Renal cortical epithelial cell (primary cell): ENCODE results near the gene KRT2. TPM values are rescaled to one million over a fixed set of nuclear protein-coding genes. Genes with fewer than 3 reads are reported as not detected.

ENCODE experiments used
- DNase-seq: peaks from one replicate; pipeline ENCODE4 v3.0.0-alpha.2; 2011; ENCODE audit warnings: low read depth
- total RNA-seq: library from RNA; depleted of rRNA; stranded (reverse); fragments of >200 nt; gene quantifications from 2 replicates; pipeline ENCODE4 v1.2.3, GENCODE V29; 2014

The KRT2 gene
- not detected in 2 replicates for total RNA-seq

DNA sequence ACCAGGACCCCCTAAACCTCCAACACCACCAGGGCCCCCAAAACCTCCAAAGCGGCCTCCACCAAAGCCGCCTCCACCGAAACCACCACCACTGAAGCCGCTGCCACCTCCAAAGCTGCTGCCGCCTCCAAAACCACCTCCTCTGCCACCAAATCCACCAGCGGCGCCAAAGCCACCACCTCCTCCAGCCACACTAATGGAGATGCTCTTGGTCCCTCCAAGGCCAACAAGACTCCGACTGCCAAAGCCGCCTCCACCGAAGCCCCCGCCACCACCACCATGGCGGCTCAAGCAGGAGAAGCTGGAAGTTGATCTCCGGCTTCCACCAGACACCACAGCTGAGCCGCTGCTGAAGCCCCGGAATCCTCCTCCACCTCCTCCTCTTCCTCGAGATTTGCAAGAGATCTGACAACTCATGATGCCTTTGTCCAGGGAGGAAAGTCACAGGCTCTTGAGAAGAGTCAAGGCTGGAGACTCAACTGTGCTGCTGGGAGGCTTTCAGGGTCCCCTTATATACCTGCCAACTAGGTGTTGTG, at the start of gene KRT2:
Gene KRT2, minus strand, starts transcription at position 486 of the 536 bp plus-strand sequence. Its CDS starts 69 bp downstream, at position 417.
- no peak for DNase-seq

DNA sequence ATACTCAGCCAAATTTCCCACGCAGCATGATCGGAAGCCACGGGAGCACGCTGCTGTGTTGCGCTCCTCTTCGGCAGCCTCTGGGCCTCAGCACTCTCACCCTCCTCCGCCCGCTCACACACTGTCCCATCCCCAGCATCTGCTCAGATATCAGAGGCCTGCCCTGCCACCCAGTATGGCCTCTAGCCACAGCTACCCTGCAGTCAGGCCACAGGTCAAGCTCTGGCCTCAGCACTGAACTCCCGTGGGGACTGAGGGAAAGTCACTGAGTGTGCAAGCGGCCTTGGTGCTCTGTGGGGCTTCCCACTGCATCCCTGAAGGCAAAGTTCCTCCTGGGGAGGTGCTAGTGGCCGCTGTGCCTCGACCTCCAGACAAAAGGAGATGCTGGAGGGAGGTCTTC, 49.3 kb upstream of the KRT2 start:
- DNase-seq: no peak

DNA sequence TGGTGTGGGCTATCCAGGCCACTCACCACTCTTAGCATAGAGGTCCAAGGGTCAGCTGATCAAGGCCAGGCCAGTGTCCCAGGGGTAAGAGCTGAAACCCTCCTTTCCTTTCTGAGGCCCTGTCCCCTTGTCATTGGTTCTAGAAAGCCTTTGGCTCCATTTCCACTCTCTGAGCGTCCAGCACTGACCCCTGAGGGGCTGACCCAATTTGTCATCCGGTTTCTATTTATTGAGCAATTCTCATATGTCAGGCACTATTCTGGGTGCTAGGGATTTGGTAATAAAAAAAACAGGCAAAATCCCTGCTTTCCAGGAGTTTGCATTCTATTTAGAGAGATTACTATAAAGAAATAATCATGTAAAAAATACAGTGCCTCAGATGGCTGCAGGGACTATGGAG, 47.9 kb upstream of the KRT2 start:
- no peak for DNase-seq

DNA sequence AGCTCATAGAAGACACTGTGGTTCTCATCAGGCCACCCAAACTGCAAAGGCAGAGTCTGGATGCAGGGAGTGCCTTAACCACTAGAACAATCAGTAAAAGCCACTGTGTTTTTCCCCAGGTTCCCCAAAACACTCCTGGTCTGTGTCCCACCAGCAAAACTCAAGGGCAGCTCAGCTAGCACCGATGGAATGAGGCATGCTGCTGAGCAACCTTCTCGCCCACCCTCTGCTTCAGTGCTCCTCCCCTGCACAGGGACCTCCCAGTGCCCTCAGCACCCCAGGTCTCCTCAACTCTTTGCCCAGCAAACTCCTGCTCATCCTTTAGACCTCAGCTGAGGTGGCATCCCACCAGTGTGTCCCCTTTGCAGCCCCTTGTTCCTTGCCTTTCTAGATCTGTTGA, 47.4 kb upstream of the KRT2 start:
- no peak for DNase-seq

DNA sequence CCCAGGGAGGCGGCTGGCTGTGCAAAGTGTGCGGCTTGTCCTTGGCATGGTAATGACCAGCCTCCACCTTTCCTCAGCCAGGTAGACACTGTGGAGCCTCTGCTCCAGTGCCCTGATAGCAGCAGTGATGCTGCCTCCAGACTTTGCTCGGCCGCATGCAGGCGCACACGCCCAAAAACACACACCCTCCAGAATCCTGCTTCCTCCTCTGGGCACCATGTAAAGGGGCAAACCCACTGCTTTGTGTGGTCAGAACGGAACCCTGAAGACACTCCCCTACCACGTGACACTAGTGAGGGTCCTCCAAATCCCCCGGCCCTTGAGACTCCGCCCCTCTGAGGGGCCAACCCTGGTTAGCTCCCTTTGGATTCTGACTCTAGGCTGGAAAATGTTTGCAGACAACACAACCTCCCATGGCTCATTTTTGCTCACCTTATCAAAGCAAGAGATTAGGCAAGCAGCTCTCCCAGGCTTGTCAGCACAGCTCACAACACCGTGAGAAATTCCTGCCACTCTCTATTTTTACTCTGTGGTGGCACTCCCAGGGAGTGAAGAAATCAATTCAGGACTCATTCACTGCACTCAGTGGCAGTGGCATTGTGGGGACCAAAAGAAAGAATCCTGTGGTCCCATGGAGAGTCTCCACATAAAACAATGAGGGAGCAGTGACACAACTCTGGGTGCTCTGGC, 46.8 kb upstream of the KRT2 start:
- no peak for DNase-seq

DNA sequence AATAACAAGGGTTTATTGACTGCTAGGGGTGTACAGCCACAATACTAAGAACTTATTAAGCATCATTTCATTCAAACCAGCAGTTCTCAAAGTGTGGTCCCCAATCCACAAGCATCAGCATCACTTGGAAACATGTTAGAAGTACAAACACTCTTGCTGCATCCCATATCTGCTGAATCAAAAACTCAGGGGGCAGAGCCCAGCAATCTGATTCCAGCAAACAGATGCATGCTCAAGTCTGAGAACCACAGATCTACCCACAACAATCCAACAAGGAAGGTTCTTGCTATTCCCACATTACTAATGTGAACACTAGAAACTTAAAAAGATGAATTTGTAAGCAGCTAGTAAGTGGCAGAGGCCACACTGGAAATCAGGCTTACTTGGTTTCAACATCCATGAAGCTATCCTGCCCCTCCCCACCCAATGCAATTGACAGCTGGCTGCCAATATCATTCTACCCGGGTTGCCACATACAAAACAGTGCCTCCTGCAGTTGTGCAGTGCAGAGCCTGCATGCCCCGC, 45.1 kb upstream of the KRT2 start:
- DNase-seq: no peak

DNA sequence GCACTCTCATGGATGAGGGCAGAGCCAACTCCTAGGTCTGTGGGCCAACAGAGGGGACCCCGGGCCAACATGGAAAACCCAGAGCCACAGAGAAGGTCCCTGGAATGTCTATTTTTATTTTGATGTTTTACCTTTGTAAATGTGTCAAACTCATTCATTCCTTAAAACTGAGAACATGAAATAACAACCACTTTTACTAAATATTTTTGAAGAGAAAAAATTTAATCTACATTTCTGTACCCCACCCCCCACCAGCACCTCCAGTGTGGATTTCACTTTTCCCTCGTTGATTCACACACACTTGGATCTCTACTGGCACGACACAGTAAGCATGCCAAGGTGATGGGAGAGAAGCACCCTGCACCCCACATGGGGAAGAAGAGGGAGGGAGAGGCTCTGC, 44.6 kb upstream of the KRT2 start:
- no peak for DNase-seq

DNA sequence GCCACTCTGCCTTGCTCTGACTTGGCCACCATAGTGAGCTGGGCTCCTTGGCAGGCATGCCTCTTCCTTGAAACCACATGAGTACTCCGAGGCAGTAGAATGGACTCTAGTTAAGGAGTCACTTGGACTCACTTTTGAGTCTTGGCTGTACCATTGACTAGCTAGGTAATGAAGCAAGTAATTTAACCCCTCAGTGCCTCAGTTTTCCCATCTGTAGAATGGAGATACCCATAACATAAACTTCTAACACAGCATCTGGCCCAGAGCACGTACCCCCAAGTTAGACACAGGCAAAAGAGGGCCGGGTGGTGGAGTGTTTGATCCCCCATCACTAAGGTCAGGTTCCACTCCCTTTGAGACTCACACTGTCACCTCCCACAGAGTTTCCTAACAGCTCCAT, 43.0 kb upstream of the KRT2 start:
- DNase-seq: no peak

DNA sequence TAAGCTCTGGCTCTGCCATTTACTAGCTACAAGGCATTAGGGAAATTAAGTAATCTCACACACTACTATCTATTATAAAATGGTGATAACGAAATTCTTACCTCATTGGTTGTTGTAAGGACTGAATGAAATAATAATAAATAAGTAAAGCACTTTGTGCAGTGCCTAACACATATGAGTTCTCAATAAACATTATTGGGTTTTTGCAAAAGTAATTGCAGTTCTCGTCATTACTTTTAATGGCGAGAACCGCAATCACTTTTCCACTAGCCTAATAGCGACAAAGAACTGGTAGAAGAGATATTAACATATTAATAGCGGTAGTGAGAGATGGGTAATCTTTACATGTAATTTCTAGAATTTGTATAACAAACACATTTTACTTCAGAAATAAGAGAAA, 42.1 kb upstream of the KRT2 start:
- DNase-seq: no peak

DNA sequence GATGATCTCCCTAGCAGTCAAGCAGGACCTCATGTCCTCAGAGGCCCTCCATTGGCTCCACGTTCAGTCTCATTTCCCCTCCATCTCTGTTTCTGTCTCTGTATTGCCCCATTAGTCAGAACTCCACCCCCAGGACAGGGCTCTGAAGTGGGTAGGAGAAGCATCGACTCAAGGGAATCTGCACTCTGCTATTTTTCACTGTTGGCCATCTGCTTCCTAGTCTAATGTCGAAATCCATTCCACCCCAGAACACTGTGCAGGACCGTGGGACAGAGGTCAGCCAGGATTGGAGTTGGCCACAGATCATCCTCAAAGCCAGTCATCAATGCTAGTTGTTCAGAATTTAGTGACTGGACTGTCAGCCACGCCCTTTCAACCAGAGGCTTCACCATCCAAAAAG, 41.2 kb upstream of the KRT2 start:
- no peak for DNase-seq

DNA sequence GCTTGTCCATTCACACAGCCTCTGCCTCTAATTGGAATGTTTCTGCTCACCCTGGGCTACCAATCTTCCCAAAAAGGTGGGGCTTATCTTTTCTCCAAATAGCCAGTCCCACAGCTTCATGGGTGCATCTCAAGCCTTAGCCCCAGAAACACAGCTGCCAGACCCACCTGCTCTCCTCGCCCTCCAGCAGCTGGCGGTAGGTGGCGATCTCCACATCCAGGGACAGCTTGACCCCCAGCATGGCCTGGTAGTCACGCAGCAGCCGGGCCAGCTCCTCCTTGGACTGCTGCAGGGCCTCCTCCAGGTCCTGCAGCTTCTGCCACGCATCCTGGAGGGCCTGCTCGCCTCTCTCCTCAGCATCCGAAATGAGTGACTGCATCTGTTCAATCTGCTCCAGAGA, 40.2 kb upstream of the KRT2 start:
- DNase-seq: no peak

DNA sequence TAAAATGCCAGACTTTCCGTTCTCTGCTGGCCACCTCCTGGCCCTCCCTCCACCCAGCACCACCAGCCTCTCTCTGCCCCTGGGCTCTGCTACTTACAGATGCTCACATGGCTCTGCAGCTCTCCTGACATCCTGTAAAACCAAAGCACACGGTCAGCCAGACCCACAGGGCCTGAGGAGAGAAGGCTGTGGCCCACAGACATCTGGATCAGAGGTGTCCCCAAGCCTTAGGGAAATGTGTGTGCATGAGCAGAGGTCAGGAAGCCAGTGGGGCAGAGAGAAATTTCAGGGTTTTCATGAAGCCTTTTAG, 39.8 kb upstream of the KRT2 start:
- DNase-seq: no peak

DNA sequence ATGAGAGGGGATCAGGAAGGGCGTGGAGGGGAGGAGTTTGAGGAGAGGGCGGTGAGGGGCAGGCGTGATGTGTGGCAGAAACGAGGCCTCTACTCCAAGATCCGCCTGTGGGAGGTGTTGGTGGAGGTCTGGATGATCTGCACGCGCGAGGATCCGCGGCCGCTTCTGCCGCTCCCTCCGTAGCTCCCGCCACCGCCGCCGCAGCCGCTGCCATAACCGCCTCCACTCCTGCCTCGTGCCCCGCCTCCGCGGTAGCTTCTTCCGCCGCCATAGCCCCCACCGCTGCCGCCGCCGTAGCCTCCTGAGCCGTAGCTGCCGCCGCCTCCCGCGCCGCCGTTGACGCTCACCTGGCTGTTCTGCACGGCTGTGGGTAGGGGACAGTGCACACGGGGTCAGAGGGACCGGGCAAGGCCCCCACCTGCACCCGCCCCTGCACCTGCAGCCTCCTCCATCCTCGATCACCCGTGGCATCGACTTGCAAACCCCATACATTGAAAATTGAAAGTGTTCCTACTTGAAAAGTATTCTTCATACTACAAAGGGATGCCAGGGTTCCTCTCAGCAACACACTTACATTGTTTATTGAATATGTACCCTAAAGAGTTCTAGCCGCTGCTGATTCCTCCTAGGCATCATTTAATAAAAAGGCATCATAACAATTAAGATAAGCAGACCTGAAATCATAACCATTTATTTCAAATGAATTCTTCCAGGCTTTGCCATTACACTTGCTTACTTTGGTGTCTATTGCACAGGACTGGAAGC, 39.2 kb upstream of the KRT2 start:
- no peak for DNase-seq

DNA sequence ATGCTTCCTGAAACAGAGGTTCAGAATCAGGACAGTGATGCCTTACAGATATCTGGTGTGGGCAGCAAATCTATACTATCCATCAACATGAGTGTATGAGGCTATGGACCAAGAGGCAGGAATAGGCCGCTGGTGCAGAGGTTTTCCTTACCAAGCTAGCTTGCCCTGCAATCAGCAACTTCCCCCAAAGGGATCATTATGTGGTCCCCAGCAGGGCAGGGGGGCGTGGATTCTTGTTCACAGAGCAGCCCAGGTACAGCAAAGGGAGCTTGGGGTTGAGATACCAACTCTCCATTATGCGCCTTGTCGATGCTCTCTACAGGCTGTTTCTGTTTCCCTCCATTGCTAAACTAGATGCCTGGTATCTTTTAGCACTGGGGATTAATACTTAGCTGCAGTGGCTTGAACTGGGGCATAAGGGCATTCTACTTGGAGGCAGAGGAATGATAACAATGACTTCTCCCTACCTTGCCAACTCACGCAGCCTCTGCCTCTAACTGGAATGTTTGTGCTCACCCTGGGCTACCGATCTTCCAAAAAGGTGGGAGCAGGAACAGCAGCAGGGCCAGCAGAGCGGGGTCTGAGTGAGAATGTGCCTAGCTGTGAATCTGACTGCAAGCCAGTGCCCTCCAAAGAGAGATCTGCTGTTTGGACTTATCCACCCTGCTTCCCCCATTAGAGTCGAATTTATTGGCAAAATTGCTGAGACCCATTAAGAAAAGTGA, 38.5 kb upstream of the KRT2 start:
- DNase-seq: no peak

DNA sequence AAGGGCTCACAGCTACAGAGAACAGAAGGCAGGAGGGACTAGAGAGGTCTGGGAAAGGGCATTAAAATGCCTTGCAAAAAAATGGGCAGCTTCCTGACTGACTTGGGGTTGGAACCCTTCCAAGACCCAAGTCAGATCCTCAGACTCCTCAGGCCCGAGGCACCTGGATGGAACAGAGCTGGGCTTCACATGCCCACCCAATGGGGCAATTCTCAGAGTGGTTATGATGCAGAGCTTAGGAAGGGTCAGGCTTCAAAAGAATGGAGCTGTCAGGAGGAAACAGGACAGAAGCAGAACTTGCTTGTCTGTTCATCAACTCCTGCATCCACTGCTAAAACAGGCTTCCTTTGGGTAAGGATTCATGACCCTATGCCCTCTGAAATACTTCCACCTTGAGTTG, 37.9 kb upstream of the KRT2 start:
- no peak for DNase-seq

DNA sequence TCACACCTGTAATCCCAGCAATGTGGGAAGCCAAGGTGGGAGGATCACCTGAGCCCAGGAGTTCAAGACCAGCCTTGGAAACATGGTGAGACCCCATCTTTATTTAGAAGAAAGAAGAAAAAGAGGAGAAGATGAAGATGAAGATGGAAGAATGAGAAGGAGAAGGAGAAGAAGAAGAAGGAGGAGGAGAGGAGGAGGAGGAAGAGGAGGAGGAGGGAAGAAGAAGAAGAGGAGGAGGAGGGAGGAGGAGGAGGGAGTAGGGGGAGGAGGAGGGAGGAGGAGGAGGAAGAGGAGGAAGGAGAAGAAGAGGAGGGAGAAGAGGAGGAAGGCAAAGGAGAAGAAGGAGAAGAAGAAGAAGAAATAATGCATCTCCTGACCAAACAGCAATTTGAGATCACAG, 37.2 kb upstream of the KRT2 start:
- DNase-seq: no peak

DNA sequence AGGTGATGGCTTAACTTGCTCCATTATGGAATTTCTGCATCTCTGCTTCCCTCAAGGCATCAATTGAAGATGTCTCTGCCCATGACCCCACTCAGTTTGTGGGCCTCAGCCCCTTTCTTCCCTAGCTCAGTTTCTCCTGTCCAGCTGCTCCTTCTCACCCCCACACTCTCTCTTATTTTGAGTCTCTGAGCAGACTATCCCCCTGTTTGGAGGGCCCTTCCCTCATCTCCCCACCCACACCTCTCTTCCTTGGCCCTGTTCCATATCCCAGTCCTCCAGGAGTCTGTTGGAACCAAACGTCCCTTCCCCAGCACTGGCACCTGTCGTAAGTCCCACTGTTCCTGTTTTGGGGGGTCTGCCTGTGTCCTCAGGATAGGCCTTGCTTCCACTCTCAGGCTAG, 36.5 kb upstream of the KRT2 start:
- no peak for DNase-seq

DNA sequence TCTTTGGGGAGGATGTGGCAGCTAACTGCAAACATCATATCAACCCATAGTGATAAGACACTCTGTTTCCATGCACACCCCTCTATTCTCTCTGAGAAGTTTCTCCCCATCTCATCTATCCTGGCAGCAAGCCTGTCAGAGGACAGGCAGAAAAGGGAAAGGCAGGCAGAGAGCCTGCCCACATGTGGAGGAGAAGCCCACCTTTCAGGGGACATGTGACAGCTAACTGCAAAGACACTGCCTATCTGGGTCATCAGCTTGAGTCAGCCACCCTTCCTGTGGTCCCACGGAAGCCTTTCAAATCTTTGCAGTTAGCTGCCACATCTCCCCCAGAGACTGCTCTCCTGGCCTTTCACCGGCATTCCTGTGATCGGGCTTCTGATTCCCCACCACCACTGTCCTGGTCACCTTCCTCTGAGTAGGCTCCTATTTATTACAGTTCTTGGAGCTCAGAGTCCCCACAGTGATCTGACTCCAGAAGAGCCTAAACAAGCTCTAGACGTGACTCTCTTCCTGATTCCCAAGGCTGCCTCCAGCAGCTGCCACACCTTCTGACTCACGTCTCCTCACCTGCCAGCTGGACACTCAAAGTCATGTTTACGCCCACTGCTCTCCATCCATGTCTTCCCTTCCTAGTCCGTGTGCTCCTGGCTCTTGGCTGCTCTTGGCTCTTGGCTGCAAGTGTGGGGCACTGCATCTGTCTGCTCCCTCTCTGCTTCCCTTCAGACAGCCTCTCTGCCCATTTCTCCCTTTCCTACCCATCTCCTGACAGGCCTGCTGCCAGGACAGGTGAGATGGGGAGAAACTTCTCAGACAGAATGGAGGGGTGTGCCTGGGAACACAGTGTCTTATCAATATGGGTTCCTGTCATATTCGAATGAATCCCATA, 35.7 kb upstream of the KRT2 start:
- DNase-seq: no peak

DNA sequence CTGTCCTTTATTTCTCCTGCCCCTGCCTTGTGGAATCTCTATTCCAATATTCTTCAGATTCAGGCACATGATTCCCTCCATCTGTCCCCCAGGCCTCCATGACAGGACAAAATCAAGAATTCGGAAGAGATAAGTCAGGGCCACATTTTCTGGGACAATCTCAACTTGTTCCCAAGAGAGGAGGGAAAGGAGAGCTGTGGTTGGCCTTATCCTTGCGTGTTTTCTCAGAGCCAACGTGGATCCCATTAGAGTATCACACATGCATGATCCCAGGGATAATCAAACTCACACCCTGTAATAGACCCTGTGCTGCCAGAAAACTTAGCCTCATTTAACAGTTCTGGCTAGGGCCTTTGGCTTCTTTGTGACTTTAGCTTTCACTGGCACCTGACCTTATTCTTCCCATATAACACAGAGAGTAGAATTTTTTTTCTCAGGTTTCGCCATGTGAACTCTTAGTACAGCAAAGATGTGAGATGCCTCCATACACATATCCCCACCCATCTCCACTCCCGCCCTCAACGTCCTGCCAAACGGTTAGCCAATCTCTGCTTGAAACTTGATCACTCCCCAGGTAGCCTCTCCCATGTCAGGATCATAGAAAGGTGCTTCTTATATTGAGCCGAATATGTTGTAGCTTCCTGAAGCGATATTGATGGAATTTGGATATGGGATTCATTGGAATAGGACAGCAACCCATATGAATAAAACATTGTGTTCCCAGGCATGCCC, 34.9 kb upstream of the KRT2 start:
- DNase-seq: no peak

DNA sequence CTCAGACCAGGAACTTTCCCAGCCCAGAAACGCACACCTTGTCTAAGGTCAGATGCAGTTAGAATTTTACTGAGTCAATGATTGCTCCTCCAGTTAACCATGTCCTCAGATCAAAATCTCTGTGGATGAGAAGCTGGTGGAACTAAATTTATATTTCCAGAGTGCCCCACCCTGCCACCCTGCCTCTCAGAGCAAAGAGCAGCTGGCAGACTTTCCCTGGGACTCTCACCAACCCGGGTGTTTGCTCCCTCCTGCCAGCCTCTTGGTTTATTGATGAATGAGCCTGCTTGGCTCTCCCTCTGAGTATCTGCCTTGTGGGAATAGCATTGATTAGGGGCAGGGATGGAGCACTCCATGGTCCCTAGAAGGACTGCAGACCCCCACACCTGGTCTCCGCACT, 34.1 kb upstream of the KRT2 start:
- DNase-seq: no peak

DNA sequence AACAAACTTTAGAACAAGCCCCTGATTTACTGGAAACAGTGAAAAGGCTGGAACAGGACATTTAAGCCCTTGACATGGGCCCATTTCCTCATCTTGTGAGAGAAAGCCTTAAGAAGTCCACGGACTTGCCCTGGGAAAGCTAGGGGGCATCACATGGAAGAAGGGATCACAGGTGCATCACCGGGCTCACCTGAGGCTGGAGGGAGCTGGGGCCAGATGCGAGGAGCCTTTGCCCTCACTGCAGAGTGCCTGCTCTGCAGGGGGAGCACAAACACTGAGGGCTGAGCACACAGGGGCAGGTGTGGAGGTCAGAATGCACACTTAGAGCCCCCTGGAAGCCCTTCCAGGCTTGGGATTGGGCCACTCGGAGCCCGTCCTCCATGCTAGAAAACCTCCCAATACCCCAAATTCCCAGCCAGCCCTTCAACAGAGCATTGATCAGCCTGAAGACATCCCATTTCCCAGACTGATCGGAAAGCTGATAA, 33.4 kb upstream of the KRT2 start:
- DNase-seq: no peak
